Esophagus squamous epithelium (tissue), 5 donors: ENCODE measurements around the gene SLC33A1. TPM values are rescaled to one million over a fixed set of nuclear protein-coding genes. Genes with fewer than 3 reads are reported as not detected.
"Not testable (repeated sequence)": the region's sequence is repeated elsewhere in the genome, so short reads cannot be mapped to it uniquely, and the experiment has no call there.

Experiments used
- DNase-seq: peaks from one replicate; lab custom pipeline; 2025; lab: John Stamatoyannopoulos, UW
- H3K27ac ChIP-seq, 4 donors: fragments of 200-600 bp; sonication (generic); one replicate each; pipeline ENCODE4 v1.5.1; 2016 to 2019; ENCODE audit warnings: mild to moderate bottlenecking in 1 of 4
- H3K27me3 ChIP-seq, 4 donors: fragments of 200-600 bp; sonication (generic); 1 replicate in 3 of 4; 2 replicates in 1 of 4; pipeline versions ENCODE4 v1.5.1 to v1.6.0; 2017 to 2021; ENCODE audit warnings: antibody characterized with exemption in 1 of 4
- H3K36me3 ChIP-seq, 3 donors: fragments of 200-600 bp; sonication (generic); one replicate each; pipeline ENCODE4 v1.5.1; 2016 to 2019
- H3K4me1 ChIP-seq, 3 donors: fragments of 200-600 bp; sonication (generic); one replicate each; pipeline ENCODE4 v1.5.1; 2017 to 2019
- H3K4me3 ChIP-seq, 4 donors: fragments of 200-600 bp; sonication (generic); 1 replicate in 3 of 4; 2 replicates in 1 of 4; pipeline ENCODE4 v1.5.1; 2016 to 2019; ENCODE audit warnings: mild to moderate bottlenecking in 2 of 4, moderate library complexity in 1 of 4
- H3K9me3 ChIP-seq, 3 donors: fragments of 200-600 bp; sonication (generic); one replicate each; pipeline ENCODE4 v1.5.1; 2016 to 2019
- CTCF ChIP-seq, 6 experiments: fragments of 450-650 bp in 4 of 6; fragments of 200-600 bp in 2 of 6; sonication (generic) in 2 of 6; IDR thresholded peaks; one replicate each; pipeline ENCODE4 v1.5.1; 2016 to 2019; ENCODE audit warnings: antibody characterized with exemption in 6 of 6, mild to moderate bottlenecking in 4 of 6, moderate library complexity in 4 of 6
- POLR2A ChIP-seq, 4 donors: fragments of 450-650 bp; IDR thresholded peaks; one replicate each; pipeline ENCODE4 v1.6.1; 2017; ENCODE audit warnings: antibody characterized with exemption in 4 of 4, mild to moderate bottlenecking in 4 of 4, moderate library complexity in 3 of 4
- WGBS, 2 donors: methylation state at CpG; one replicate each; pipeline ENCODE4 v1.1.5; 2018; 5-methylcytosine and 5-hydroxymethylcytosine counted together
- intact Hi-C: fragments of 100-400 bp; cut with DNase I; formaldehyde crosslinking; loops from one replicate; pipeline ENCODE4 v1.15.0; 2022
- total RNA-seq, 4 donors: library from RNA; depleted of rRNA; stranded (reverse); fragments of >200 nt; gene quantifications; one replicate each; pipeline ENCODE4 v1.1.0, GENCODE V29; 2016
- donor health status: DM: yes; HTN: yes; CAD: no.

SLC33A1 gene
- total RNA-seq, 4 donors from 2014 or later: 16.3 to 22.0 (median 21.8) TPM

- intact Hi-C loops: no loop called here
- H3K27ac ChIP-seq: no peak overlapping the region
- no peaks in the 10 kb centered on the region for H3K27me3 ChIP-seq
- TF ChIP-seq POLR2A (IDR thresholded peaks at IDR 0.05): no peak
- no peak for TF ChIP-seq CTCF (IDR thresholded peaks at IDR 0.05)
- H3K9me3 ChIP-seq: no peaks in the 10 kb centered on the region
- peaks cover 0 to 6% (median 0%) of the 10 kb centered on the region in 3 donors for H3K4me1 ChIP-seq
- no peak overlapping the region for H3K4me3 ChIP-seq
- no peaks in the 10 kb centered on the region for H3K36me3 ChIP-seq
- no peak for DNase-seq
- 6 to 7% methylated on average over 2 of the region's 2 CpGs for WGBS, 2 donors
Observed at GRCh38 chr3:155859859-155860258, 5.6 kb upstream of the SLC33A1 start.

GRCh38 chr3:155853214-155854140 lies 750 bp downstream of the SLC33A1 start:
- Histone ChIP-seq H3K4me3 (peak overlapping the region; percentile 85 to 92 (median 89)), H3K9me3 (no peaks in the 10 kb centered on the region), H3K27me3 (no peaks in the 10 kb centered on the region), H3K4me1 (peaks cover 21 to 60% (median 32%) of the 10 kb centered on the region in 3 donors), H3K36me3 (peaks cover 0 to 15% (median 0%) of the 10 kb centered on the region in 3 donors), H3K27ac (peak overlapping the region; percentile 84 to 97 (median 94))
- DNase-seq: no peak
- TF ChIP-seq POLR2A (IDR thresholded peaks at IDR 0.05) (no peak), CTCF (IDR thresholded peaks at IDR 0.05) (peak in 1 of 6 experiments; percentile 13)
- 2 to 3% methylated on average over 27 to 34 of the region's 45 CpGs for WGBS, 2 donors
- intact Hi-C loops: no loop called here

- TF ChIP-seq CTCF (IDR thresholded peaks at IDR 0.05): no peak
- TF ChIP-seq POLR2A (IDR thresholded peaks at IDR 0.05): no peak
- Histone ChIP-seq H3K27me3 (no peaks in the 10 kb centered on the region), H3K4me1 (peaks cover 21 to 68% (median 37%) of the 10 kb centered on the region in 3 donors), H3K4me3 (peak overlapping the region in 3 of 4 donors; percentile 88 to 92 (median 90)), H3K36me3 (peaks cover 0 to 25% (median 0%) of the 10 kb centered on the region in 3 donors), H3K9me3 (no peaks in the 10 kb centered on the region), H3K27ac (no peak overlapping the region)
- intact Hi-C loops: no loop called here
- 21 to 33% methylated on average over 2 of the region's 2 CpGs for WGBS, 2 donors
- DNase-seq: no peak
Observed at GRCh38 chr3:155852341-155852740, 1.9 kb downstream of the SLC33A1 start.

GRCh38 chr3:155849404-155849803 lies 4.8 kb downstream of the SLC33A1 start:
- H3K9me3 ChIP-seq, H3K27me3 ChIP-seq, DNase-seq, H3K4me3 ChIP-seq, H3K27ac ChIP-seq, intact Hi-C loops: not testable (repeated sequence)
- WGBS, 2 donors: 80 to 82% methylated on average over 3 of the region's 3 CpGs
- Histone ChIP-seq H3K4me1 (peaks cover 21 to 80% (median 37%) of the 10 kb centered on the region in 3 donors), H3K36me3 (peaks cover 0 to 25% (median 0%) of the 10 kb centered on the region in 3 donors)

- Histone ChIP-seq H3K27ac (no peak overlapping the region), H3K4me1 (peaks cover 21 to 83% (median 34%) of the 10 kb centered on the region in 3 donors), H3K4me3 (no peak overlapping the region), H3K27me3 (no peaks in the 10 kb centered on the region), H3K36me3 (peaks cover 0 to 25% (median 0%) of the 10 kb centered on the region in 3 donors), H3K9me3 (no peaks in the 10 kb centered on the region)
- TF ChIP-seq CTCF (IDR thresholded peaks at IDR 0.05): no peak
- intact Hi-C loops: no loop called here
- WGBS, 2 donors: 93 to 96% methylated on average over 3 of the region's 3 CpGs
- DNase-seq: no peak
Observed at GRCh38 chr3:155847993-155848392, 6.2 kb downstream of the SLC33A1 start.
